ENCODE data around the gene CCDC187.

GRCh38 chr9:136251264-136252115 lies 52.4 kb downstream of the CCDC187 start:
- TF ChIP-seq CTCF (IDR thresholded peaks at IDR 0.05) = no peak
- TF ChIP-seq EP300 (IDR thresholded peaks at IDR 0.05; ENCODE audit: low read depth) = no peak
- no peak for TF ChIP-seq POLR2A (IDR thresholded peaks at IDR 0.05)

Data from transverse colon (tissue), 3 donors.